GM18951 (cell line): ENCODE measurements around the gene WNT7A.
"Not testable (repeated sequence)": the region's sequence is repeated elsewhere in the genome, so short reads cannot be mapped to it uniquely, and the experiment has no call there.

ENCODE experiments used
- POLR2A ChIP-seq: IDR thresholded peaks from 4 replicates; pipeline ENCODE4 v1.6.1; 2011; ENCODE audit warnings: mild to moderate bottlenecking; ENCODE audit not compliant: insufficient read length, insufficient read depth; ENCODE audit errors: extremely low read depth
- in situ Hi-C: fragments of 300-500 bp; cut with MboI; formaldehyde crosslinking; loops from one replicate; pipeline ENCODE4 v1.12.0; 2022; ENCODE audit warnings: low sequenced_read_pairs, mixed read lengths, inconsistent platforms; ENCODE audit not compliant: unreplicated experiment

Gene WNT7A

DNA sequence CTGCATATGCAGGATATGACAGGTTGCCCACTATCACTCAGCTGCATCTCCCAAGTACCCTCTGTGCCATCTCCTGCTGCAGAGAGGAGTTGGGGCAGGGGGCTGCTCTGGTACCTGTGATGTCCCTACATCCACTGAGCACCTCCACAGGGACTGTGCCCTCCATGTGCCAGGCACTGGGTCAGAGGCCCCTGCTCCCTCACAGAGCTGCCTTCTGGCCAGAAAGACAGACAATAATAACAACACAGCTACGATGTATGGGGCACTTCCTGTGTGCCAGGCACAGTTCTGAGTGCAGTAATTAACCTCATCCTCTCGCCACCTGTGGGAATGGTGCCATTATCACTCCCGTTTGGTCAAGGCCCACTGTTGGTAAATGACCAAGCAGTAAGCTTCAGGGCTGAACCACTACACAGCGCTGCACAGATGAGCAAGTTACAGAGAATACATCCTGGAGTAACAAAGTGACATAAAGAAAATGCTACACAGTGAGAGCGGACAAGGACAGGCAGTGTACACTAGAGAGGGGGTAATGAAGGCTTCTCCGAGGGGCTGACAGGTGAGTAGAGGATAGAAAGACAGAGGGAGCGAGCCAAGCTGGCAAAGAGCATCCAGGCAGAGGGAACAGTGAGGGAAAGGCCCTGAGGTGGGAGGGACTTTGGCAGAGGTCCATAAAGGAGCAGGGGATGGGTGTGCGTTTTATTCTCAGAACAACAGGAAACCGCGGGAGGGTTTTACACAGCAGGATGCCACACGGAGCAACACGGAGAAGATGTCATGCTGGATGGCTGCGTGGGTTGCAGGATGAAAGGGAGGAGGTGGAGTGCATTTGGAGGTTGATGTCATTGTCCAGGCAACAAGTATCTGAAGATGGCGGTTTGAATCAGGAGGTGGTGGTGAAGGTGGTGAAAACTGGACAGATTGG is 13.6 kb downstream of the WNT7A start:
- TF ChIP-seq POLR2A, result no peak
- in situ Hi-C loops, result no loop called here

DNA sequence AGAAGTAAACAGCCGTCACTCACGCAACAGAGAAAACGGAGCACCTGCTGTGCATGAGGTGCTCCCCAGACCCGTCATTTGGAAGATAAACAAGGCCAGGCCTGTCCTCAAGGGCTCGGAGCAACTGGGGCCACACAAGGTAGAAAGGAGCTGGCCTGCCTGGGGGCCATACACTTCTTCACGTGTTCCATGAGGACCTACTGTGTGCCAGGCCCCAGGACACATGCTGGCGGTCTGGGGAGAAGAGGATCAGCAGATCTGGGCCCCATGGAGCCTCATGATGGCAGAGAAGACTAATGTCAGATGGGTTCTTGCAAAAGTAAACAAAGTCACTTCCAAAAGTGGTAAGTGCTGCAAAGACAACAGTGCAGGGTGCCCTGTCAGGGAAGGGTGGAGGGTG is 14.3 kb downstream of the WNT7A start:
- TF ChIP-seq POLR2A, result no peak
- in situ Hi-C loops, result no loop called here

DNA sequence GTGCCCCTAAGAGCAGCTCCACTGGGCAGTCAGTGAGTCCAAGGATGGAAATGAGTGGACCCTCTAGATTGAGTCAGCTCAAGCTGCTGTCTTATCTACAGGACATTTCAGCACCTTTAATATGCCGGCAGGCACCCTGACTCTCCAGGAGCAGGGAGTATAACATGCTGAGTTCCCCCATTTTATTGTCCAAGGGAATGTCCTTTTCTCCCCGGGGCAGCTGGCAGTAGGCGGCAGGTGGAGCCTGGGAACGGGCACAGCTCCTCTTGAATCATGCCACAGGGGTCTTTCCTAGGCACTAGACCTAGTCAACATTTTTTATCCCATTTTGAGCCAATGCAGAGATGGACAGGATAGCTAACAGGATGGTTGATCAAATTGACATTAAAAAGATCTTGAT is 14.8 kb downstream of the WNT7A start:
- in situ Hi-C loops, result no loop called here
- no peak for TF ChIP-seq POLR2A

DNA sequence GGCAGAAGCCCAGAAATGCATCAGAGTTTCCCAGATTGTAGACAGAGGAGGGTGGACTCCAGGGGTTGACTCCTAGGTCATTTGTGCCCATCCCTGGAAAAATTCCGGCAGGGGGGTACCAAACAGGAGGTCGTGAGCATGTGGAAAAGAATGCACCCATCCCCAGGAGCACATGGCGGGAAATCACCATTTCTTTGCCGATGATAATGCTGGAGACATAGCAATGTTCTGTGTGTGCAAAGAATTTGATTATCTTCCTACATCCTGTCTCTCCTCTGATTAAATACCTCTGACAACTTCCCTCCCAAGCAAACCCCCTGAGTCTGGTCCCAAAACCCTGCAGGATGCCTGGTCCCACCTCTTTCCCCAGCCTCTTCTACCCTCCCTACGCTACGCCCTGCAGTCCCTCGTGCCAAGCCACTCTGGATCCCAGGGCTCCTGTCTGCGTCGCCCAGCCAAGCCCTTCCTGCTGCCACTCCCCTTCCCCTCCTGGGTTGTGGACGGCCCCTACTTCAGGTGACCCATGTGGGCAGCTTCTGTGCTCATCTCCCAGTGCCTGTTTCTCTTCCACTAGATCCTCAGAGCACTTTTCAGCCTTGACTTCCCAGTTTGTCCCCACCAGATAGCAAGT is 15.8 kb downstream of the WNT7A start:
- in situ Hi-C loops, result no loop called here
- TF ChIP-seq POLR2A, result no peak

DNA sequence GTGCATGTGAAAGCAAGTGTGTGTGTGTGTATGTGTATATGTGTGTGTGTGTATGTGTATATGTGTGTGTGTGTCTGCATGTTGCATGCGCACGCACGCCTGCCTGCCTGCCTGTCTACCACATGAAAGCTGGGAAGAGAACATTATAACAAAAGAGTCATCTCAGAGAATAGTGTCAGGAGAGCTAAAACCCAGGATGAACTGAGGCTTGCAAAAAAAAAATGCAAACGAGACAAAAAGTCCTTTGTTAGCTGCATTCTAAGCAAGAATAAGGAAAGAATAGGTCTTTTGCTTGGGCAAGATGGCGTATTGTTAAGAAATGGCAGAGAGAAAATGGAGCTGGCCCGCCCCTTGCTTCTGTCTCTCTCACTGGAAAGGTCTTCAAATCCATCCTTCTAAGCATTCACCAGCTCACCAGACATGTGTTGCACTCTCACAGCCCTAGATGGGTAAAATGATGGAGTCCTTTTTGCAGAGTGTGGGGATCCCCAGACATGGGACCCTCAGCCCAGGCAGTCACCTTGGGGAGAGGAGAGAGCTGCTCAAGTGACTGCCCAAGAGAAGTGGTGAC is 16.4 kb downstream of the WNT7A start:
- in situ Hi-C loops, result no loop called here
- no peak for TF ChIP-seq POLR2A

DNA sequence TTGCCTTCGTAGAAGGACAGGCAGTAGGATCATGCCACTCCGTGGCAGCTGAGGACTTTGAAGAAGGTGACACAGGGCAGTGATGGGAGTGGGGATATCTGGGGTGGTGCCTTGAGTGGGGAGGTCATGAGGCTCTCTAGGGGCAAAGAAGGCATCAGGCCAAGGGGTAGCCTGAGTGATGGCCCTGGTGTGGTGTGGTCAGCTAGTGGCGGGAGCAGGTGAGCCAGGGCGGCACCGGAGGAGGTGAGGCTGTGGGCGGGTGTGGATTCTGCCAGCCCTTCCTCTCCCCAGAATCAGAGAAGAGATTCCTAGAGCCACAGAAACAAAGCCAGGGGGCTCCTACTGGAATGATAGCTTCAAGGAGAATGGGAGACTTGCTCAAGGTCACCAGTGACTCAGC is 18.4 kb downstream of the WNT7A start:
- in situ Hi-C loops, result no loop called here
- no peak for TF ChIP-seq POLR2A

DNA sequence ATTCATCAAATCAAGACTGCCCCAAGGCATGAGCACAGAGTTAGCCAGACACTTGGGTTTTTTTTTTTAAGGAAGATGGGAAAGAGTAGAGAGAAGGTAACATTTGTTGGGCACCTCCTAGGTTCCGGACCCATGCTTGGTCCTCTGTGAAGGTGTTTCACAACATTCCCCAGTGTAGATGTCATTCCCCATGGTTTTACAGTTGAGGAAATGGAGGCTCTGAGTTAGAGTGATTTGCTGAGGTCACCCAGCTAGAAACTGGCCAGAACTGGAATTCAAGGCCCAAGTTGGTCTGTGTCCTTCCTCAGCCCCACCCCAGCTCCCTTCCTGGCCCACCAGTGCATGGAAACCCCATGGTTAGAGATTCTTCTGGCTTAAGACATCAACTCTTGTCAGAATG is 19.9 kb downstream of the WNT7A start:
- no peak for TF ChIP-seq POLR2A
- in situ Hi-C loops, result no loop called here

DNA sequence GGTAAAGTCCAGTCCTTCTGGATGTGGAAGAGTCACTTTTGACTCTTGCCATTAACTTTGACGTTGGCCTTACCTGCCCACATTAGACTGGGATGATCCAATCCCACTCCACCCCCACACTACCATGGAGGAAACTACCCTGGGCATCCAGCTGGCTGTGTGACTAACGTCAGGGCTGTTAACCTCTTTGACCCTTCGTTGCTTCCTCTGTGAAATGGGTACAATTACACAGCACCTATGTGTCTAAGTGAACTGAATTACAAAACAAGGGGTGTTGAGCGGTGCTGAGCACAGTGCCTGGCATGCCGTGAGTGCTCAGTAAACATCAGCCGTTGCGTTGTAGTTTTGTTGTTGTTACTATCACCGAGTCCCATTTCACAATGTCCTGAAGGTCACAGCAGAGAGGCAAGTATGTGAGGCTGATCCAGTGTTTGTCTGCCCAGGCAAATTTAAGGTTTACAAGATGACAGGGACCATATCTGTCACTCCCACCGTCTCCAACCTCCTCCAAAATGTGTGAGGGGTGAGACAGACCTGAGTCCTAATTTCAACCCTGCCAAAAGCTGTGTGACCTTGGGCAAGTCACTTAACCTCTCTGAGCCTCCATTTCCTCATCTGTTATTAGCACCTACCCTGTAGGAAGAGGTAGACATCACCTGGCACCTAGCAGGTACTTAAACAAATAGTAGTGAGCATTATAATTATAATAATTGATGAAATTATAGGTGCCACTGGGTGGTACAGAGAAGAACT is 20.9 kb downstream of the WNT7A start:
- in situ Hi-C loops, result no loop called here
- TF ChIP-seq POLR2A, result no peak

DNA sequence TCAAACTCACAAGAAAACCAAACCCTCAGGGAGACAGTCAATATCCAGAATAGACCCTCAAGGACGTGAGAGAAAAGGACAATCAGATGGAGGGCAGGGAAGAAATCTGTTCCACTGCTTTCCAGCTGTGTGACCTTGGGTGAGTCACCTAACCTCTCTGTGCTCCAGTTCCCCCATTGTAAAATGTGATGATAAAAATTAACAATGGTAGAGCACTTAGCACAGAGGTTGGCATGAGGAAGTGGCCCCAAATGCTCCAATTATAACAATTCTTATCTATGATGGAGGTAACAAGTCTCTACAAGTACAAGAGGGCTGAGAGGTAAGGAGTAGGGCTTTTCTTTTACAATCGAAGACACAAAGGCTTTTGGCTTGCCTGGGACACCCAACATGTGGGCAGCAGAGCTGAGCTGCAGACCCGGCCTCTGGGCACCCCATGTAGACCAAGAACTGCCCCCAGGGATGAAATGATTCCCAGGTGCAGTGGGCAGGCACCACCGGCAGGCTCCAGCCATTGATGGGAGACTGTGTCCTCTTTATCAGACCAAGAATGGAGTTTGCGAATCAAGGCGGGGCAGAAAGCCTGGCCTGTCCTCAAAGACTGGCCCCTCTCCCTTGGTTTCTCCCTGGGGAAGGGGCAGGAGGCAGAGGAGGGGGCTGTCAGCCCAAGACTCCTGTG is 22.0 kb downstream of the WNT7A start:
- TF ChIP-seq POLR2A, result no peak
- in situ Hi-C loops, result no loop called here

DNA sequence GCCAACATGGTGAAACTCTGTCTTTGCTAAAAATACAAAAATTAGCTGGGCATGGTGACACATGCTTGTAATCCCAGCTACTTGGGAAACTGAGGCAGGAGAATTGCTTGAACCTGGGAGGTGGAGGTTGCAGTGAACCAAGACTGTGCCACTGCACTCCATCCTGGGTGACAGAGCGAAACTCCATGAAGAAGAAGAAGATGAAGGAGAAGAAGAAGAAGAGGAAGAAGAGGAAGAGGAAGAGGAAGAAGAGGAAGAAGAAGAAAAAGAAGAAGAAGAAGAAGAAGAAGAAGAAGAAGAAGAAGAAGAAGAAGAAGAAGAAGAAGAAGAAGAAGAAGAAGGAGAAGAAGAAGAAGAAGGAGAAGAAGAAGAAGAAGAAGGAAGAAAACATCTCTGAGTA is 23.2 kb downstream of the WNT7A start:
- in situ Hi-C loops, result not testable (repeated sequence)

DNA sequence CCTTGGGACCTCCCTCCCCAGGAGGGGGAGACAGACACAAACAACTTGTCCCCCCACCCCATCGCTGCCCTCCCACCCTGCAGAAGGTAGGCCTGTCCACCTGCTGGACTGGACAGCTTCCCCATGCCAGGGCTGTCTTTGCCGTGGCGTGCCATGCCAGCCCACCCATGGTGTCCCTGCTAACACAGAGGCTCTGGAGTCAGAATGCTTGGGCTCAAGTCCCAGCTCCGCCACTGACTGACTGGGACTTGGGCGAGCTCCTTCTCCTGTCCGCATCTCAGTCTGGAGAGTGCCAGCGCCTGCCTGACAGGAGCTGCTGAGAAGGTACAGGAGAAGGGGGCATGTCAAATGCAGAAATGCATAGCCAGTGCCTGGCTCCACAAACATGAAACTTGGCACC is 23.9 kb downstream of the WNT7A start:
- no peak for TF ChIP-seq POLR2A
- in situ Hi-C loops, result no loop called here

DNA sequence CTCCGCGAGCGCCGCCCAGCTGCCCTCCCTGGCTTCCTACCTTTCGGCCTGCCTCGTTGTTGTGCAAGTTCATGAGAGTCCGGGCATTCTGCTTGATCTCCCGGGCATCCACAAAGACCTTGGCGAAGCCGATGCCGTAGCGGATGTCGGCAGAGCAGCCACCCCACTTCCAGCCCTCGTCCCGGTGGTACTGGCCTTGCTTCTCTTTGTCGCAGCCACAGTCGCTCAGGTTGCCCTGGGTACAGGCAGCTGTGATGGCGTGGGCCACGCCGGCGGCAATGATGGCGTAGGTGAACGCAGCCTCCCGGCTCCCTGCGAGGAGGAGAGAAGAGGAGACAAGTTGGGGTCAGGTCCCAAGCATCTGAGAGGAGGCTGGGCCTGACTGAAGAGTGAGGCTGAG is 25.4 kb downstream of the WNT7A start:
- no peak for TF ChIP-seq POLR2A
- in situ Hi-C loops, result no loop called here

DNA sequence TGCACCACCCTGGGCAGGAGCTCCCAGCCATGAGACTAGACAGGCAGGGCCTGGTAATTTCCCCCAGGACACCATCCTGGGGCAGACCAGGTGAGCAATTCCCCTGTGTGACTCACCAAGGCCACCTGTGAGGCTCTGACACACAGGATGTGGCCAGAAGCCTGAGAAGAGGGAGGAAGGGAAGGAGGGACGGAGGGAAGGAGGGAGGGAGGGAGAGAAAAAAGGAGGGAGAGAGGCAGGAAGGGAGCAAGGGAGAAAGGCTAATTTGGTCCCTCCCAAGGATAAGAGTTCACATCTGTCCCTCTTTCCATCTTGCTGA is 25.9 kb downstream of the WNT7A start:
- TF ChIP-seq POLR2A, result no peak
- in situ Hi-C loops, result no loop called here
